ENCODE results near the gene ZNF865. TPM values are rescaled to one million over a fixed set of nuclear protein-coding genes. Genes with fewer than 3 reads are reported as not detected.

Gene ZNF865
- total RNA-seq, 1 donor from 2014 or later, result 18.9 TPM

- TF ChIP-seq CTCF (IDR thresholded peaks at IDR 0.05), result no peak
- Mint-ChIP-seq H3K9me3 (no peaks in the 10 kb centered on the region), H3K36me3 (ENCODE audit: low read depth) (peaks cover 16% of the 10 kb centered on the region), H3K4me1 (peaks cover 25% of the 10 kb centered on the region), H3K27ac (no peak overlapping the region), H3K4me3 (no peak overlapping the region), H3K27me3 (no peaks in the 10 kb centered on the region)
- POLR2A ChIA-PET, result interaction anchor here (1.7 kb wide), 1 partner anchor 9 kb away, joined by 5 read pairs; the partner anchor contains the start of genes FIZ1 and ZNF524
- CTCF ChIA-PET, result no interaction called here
- intact Hi-C loops (cut with micrococcal nuclease), result no loop called here
- ATAC-seq (ENCODE audit: low read depth) (no peak), DNase-seq (no peak)
Observed at GRCh38 chr19:55590109-55590508, 15.3 kb upstream of the ZNF865 start.

GRCh38 chr19:55590617-55591016, 14.8 kb upstream of the ZNF865 start:
- ChIA-PET POLR2A (interaction anchor here (1.7 kb wide), 1 partner anchor 9 kb away, joined by 5 read pairs; the partner anchor contains the start of genes FIZ1 and ZNF524), CTCF (no interaction called here)
- intact Hi-C loops (cut with micrococcal nuclease), result no loop called here
- Mint-ChIP-seq H3K36me3 (ENCODE audit: low read depth) (peaks cover 21% of the 10 kb centered on the region), H3K9me3 (peaks cover under 1% of the 10 kb centered on the region), H3K27me3 (no peaks in the 10 kb centered on the region), H3K4me1 (peaks cover 21% of the 10 kb centered on the region), H3K27ac (no peak overlapping the region), H3K4me3 (no peak overlapping the region)
- TF ChIP-seq CTCF (IDR thresholded peaks at IDR 0.05), result no peak
- no peak for DNase-seq
- no peak for ATAC-seq (ENCODE audit: low read depth)

GRCh38 chr19:55591555-55591954, 13.9 kb upstream of the ZNF865 start:
- peaks cover 30% of the 10 kb centered on the region for H3K36me3 Mint-ChIP-seq (ENCODE audit: low read depth)
- H3K9me3 Mint-ChIP-seq, result peaks cover 3% of the 10 kb centered on the region
- TF ChIP-seq CTCF (IDR thresholded peaks at IDR 0.05), result no peak
- H3K4me1 Mint-ChIP-seq, result peaks cover 12% of the 10 kb centered on the region
- intact Hi-C loops (cut with micrococcal nuclease), result no loop called here
- POLR2A ChIA-PET, result interaction anchor here (1.0 kb wide), 1 partner anchor 14 kb away, joined by 3 read pairs; the partner anchor contains the start of gene ZNF865
- CTCF ChIA-PET, result no interaction called here
- no peaks in the 10 kb centered on the region for H3K27me3 Mint-ChIP-seq
- H3K27ac Mint-ChIP-seq, result no peak overlapping the region
- H3K4me3 Mint-ChIP-seq, result no peak overlapping the region
- DNase-seq (no peak), ATAC-seq (ENCODE audit: low read depth) (no peak)

- DNase-seq (no peak), ATAC-seq (ENCODE audit: low read depth) (no peak)
- no peaks in the 10 kb centered on the region for H3K27me3 Mint-ChIP-seq
- ChIA-PET CTCF (no interaction called here), POLR2A (interaction anchor here (1.0 kb wide), 1 partner anchor 13 kb away, joined by 3 read pairs; the partner anchor contains the start of gene ZNF865)
- intact Hi-C loops (cut with micrococcal nuclease), result no loop called here
- peaks cover 36% of the 10 kb centered on the region for H3K36me3 Mint-ChIP-seq (ENCODE audit: low read depth)
- peaks cover 3% of the 10 kb centered on the region for H3K4me1 Mint-ChIP-seq
- H3K27ac Mint-ChIP-seq, result no peak overlapping the region
- peaks cover 3% of the 10 kb centered on the region for H3K9me3 Mint-ChIP-seq
- H3K4me3 Mint-ChIP-seq, result no peak overlapping the region
- no peak for TF ChIP-seq CTCF (IDR thresholded peaks at IDR 0.05)
Observed at GRCh38 chr19:55592391-55593090, 12.9 kb upstream of the ZNF865 start.

- intact Hi-C loops (cut with micrococcal nuclease), result no loop called here
- peaks cover 3% of the 10 kb centered on the region for H3K9me3 Mint-ChIP-seq
- H3K4me1 Mint-ChIP-seq, result peaks cover 2% of the 10 kb centered on the region
- no peak for ATAC-seq (ENCODE audit: low read depth)
- peaks cover 38% of the 10 kb centered on the region for H3K36me3 Mint-ChIP-seq (ENCODE audit: low read depth)
- no peak for TF ChIP-seq CTCF (IDR thresholded peaks at IDR 0.05)
- H3K27me3 Mint-ChIP-seq, result no peaks in the 10 kb centered on the region
- H3K27ac Mint-ChIP-seq, result no peak overlapping the region
- ChIA-PET CTCF (no interaction called here), POLR2A (interaction anchor here (0.6 kb wide), 1 partner anchor 9 kb away, joined by 4 read pairs; no protein-coding TSS in a partner anchor)
- no peak for DNase-seq
- H3K4me3 Mint-ChIP-seq, result no peak overlapping the region
Observed at GRCh38 chr19:55593096-55593772, 12.2 kb upstream of the ZNF865 start.
